HG03108 (cell line): ENCODE results near the gene SCFD2.
"Not testable (repeated sequence)": the region's sequence is repeated elsewhere in the genome, so short reads cannot be mapped to it uniquely, and the experiment has no call there.

Experiments used
- ATAC-seq: cut with Tn5 transposase; IDR thresholded peaks from one replicate; pipeline ENCODE4 v1.9.1; 2021; ENCODE audit warnings: moderate library complexity; ENCODE audit not compliant: unreplicated experiment

The SCFD2 gene

GRCh38 chr4:53059871-53060270, 306.0 kb downstream of the SCFD2 start:
- ATAC-seq = no peak

- no peak for ATAC-seq
These were observed 306.6 kb downstream of the SCFD2 start for GRCh38 chr4:53059256-53059655.

GRCh38 chr4:53057679-53058078, 308.2 kb downstream of the SCFD2 start:
- no peak for ATAC-seq

GRCh38 chr4:53057108-53057507, 308.8 kb downstream of the SCFD2 start:
- ATAC-seq = not testable (repeated sequence)

GRCh38 chr4:53055716-53056403, 310.0 kb downstream of the SCFD2 start:
- no peak for ATAC-seq

GRCh38 chr4:53055274-53055673, 310.6 kb downstream of the SCFD2 start:
- ATAC-seq = no peak

GRCh38 chr4:53050361-53050774, 315.5 kb downstream of the SCFD2 start:
- ATAC-seq = no peak

GRCh38 chr4:53049528-53049927, 316.3 kb downstream of the SCFD2 start:
- ATAC-seq = no peak

- no peak for ATAC-seq
These were observed 321.3 kb downstream of the SCFD2 start for GRCh38 chr4:53044651-53044960.

GRCh38 chr4:53043891-53044650, 321.8 kb downstream of the SCFD2 start:
- no peak for ATAC-seq

GRCh38 chr4:53043055-53043454, 322.8 kb downstream of the SCFD2 start:
- no peak for ATAC-seq

GRCh38 chr4:53040851-53041250, 325.0 kb downstream of the SCFD2 start:
- no peak for ATAC-seq

- ATAC-seq = no peak
These were observed 325.4 kb downstream of the SCFD2 start for GRCh38 chr4:53040459-53040815.

- no peak for ATAC-seq
These were observed 326.0 kb downstream of the SCFD2 start for GRCh38 chr4:53039741-53040458.

GRCh38 chr4:53037892-53038291, 328.0 kb downstream of the SCFD2 start:
- ATAC-seq = no peak

GRCh38 chr4:53032908-53033307, 333.0 kb downstream of the SCFD2 start:
- ATAC-seq = not testable (repeated sequence)

GRCh38 chr4:53026233-53026632, 339.6 kb downstream of the SCFD2 start:
- ATAC-seq = no peak

- no peak for ATAC-seq
These were observed 342.1 kb downstream of the SCFD2 start for GRCh38 chr4:53023677-53024299.

GRCh38 chr4:53022513-53023100, 343.3 kb downstream of the SCFD2 start:
- ATAC-seq = no peak

GRCh38 chr4:53021754-53022512, 343.9 kb downstream of the SCFD2 start:
- ATAC-seq = no peak
